Peyer's patch (tissue), 4 donors: ENCODE measurements around the gene ZNF407.

Experiments used
- CTCF ChIP-seq, 6 experiments: fragments of 450-650 bp in 4 of 6; fragments of 200-600 bp in 2 of 6; sonication (generic) in 1 of 6; IDR thresholded peaks; one replicate each; pipeline ENCODE4 v1.5.1; 2017 to 2019; ENCODE audit warnings: antibody characterized with exemption in 6 of 6, mild to moderate bottlenecking in 3 of 6, moderate library complexity in 1 of 6
- POLR2A ChIP-seq, 2 donors: fragments of 450-650 bp; IDR thresholded peaks; one replicate each; pipeline ENCODE4 v1.5.1; 2017; ENCODE audit warnings: antibody characterized with exemption in 2 of 2, mild to moderate bottlenecking in 2 of 2, moderate library complexity in 2 of 2

DNA sequence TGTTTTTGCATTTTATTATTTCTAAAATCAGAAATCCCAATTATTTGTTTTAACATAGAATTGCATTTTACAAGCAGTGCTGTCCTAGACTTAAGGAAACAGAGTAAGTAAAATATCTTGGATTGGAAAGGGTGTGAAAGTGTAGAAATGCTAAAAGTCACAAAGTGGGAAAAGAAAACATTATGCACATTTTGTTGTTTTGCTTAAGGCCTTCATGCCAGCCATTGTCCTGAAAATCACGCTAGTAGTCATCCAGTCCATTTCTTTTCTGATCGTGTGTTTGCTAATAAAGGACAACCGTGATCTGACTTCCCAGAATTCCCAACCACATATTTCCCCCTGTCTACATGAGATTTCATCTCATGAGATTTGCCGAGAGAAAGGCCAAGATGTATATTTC is 412.2 kb downstream of the ZNF407 start:
- TF ChIP-seq POLR2A (IDR thresholded peaks at IDR 0.05) (no peak), CTCF (IDR thresholded peaks at IDR 0.05) (no peak)
